ENCODE data around the gene OR1J1.
A peak's percentile ranks its signal among the peaks of the same experiment; 100 is the strongest.

Gene OR1J1, protein sequence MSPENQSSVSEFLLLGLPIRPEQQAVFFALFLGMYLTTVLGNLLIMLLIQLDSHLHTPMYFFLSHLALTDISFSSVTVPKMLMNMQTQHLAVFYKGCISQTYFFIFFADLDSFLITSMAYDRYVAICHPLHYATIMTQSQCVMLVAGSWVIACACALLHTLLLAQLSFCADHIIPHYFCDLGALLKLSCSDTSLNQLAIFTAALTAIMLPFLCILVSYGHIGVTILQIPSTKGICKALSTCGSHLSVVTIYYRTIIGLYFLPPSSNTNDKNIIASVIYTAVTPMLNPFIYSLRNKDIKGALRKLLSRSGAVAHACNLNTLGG

DNA sequence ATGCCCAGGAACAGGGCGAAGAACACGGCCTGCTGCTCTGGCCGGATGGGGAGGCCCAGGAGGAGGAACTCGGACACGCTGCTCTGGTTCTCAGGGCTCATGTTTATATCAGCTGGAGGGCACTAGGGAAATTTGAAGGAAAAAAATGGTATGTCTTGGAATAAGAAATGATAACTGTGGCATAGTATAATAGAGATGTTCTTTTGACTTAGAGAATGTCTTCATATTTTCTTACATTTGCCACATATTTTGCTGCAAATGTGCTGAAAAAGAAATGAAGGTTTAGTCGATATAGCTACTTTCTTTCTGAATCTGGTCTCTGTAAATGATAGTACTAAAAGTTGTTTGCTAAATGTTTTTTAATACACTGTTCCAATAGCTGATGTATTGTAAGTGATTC is at the start of gene OR1J1:
TSS of gene OR1J1 (minus strand) at position 101 of the 400 bp plus-strand sequence. CDS start at position 101, 0 bp downstream.
- H3K27ac Mint-ChIP-seq = no peak within 1 kb of the TSS
- H3K4me1 Mint-ChIP-seq (ENCODE audit: low read depth) = no peaks in the 10 kb centered on the region
- peaks cover 5% of the 10 kb centered on the region for H3K27me3 Mint-ChIP-seq
- no peak within 1 kb of the TSS for H3K4me3 Mint-ChIP-seq
- H3K36me3 Mint-ChIP-seq = no peaks in the 10 kb centered on the region
- no peaks in the 10 kb centered on the region for H3K9me3 Mint-ChIP-seq (ENCODE audit: low read depth)

- H3K9me3 Mint-ChIP-seq (ENCODE audit: low read depth) = no peaks in the 10 kb centered on the region
- peaks cover 9% of the 10 kb centered on the region for H3K27me3 Mint-ChIP-seq
- peak within 1 kb of the TSS; percentile 59 for H3K27ac Mint-ChIP-seq
Measured at GRCh38 chr9:122527193-122527592, 49.5 kb upstream of the OR1J1 start, which contains the start of gene OR1N1. Gene OR1N1, minus strand, starts transcription at chr9:122527293. Its CDS starts 0 bp downstream, at chr9:122527293.

GRCh38 chr9:122526602-122527001 is 48.9 kb upstream of the OR1J1 start:
- Mint-ChIP-seq H3K4me3 (no peak overlapping the region), H3K27ac (peak overlapping the region; percentile 59), H3K4me1 (ENCODE audit: low read depth) (peaks cover 7% of the 10 kb centered on the region), H3K9me3 (ENCODE audit: low read depth) (no peaks in the 10 kb centered on the region), H3K27me3 (peaks cover 11% of the 10 kb centered on the region), H3K36me3 (no peaks in the 10 kb centered on the region)

More at GRCh38 chr9:122527193-122527592, 49.5 kb upstream of the OR1J1 start, which contains the start of gene OR1N1:
- peaks cover 7% of the 10 kb centered on the region for H3K4me1 Mint-ChIP-seq (ENCODE audit: low read depth)
- no peaks in the 10 kb centered on the region for H3K36me3 Mint-ChIP-seq
- no peak within 1 kb of the TSS for H3K4me3 Mint-ChIP-seq

GRCh38 chr9:122519376-122519775 is 41.6 kb upstream of the OR1J1 start:
- Mint-ChIP-seq H3K36me3 (no peaks in the 10 kb centered on the region), H3K27me3 (peaks cover 8% of the 10 kb centered on the region), H3K27ac (no peak overlapping the region), H3K4me1 (ENCODE audit: low read depth) (no peaks in the 10 kb centered on the region), H3K9me3 (ENCODE audit: low read depth) (no peaks in the 10 kb centered on the region), H3K4me3 (no peak overlapping the region)

- Mint-ChIP-seq H3K36me3 (no peaks in the 10 kb centered on the region), H3K27ac (no peak within 1 kb of the TSS), H3K27me3 (peaks cover 8% of the 10 kb centered on the region), H3K4me1 (ENCODE audit: low read depth) (no peaks in the 10 kb centered on the region), H3K9me3 (ENCODE audit: low read depth) (no peaks in the 10 kb centered on the region), H3K4me3 (no peak within 1 kb of the TSS)
Measured at GRCh38 chr9:122518841-122519240, 41.1 kb upstream of the OR1J1 start, which contains the start of gene OR1J4. Gene OR1J4, plus strand, starts transcription at chr9:122519141. Its CDS starts 0 bp downstream, at chr9:122519141.

DNA sequence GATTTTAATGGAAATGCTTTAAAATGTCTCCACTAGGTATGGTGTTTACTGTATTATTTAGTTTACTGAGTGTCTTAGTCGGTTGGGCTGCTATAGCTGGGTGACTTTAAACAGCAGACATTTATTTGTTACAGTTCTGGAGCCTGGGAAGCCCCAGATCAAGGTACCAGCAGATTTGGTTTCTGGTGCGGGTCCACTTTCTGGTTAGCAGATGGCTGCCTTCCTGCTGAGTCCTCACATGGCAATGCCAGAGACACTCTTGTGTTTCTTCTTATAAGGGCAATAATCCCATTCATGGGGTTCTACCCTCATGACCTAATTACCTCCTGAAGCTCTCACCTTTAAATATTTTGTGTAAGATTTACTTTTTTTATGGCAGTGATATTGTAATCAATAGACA is 40.5 kb upstream of the OR1J1 start:
- no peaks in the 10 kb centered on the region for H3K4me1 Mint-ChIP-seq (ENCODE audit: low read depth)
- no peak overlapping the region for H3K4me3 Mint-ChIP-seq
- H3K27me3 Mint-ChIP-seq = peaks cover 8% of the 10 kb centered on the region
- no peaks in the 10 kb centered on the region for H3K9me3 Mint-ChIP-seq (ENCODE audit: low read depth)
- H3K36me3 Mint-ChIP-seq = no peaks in the 10 kb centered on the region
- H3K27ac Mint-ChIP-seq = no peak overlapping the region

DNA sequence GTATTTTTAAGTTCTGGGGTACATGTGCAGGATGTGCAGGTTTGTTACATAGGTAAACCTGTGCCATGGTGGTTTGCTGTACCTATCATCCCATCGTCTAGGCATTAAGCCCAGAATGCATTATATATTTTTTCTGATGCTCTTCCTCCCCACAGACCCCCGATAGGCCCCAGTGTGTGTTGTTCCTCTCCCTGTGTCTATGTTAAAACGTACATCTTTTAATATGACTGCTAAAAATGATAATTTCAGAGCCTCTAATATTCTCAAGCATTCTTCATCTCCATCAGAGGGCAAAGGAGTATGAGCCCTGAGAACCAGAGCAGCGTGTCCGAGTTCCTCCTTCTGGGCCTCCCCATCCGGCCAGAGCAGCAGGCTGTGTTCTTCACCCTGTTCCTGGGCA is 32.8 kb upstream of the OR1J1 start, which contains the start of gene OR1J2:
TSS of gene OR1J2 (plus strand) at position 301 of the 400 bp plus-strand sequence. CDS start at position 301, 0 bp downstream.
- H3K4me3 Mint-ChIP-seq = no peak within 1 kb of the TSS
- no peaks in the 10 kb centered on the region for H3K9me3 Mint-ChIP-seq (ENCODE audit: low read depth)
- no peaks in the 10 kb centered on the region for H3K36me3 Mint-ChIP-seq
- no peaks in the 10 kb centered on the region for H3K4me1 Mint-ChIP-seq (ENCODE audit: low read depth)
- H3K27me3 Mint-ChIP-seq = peaks cover 8% of the 10 kb centered on the region
- no peak within 1 kb of the TSS for H3K27ac Mint-ChIP-seq

- Mint-ChIP-seq H3K9me3 (ENCODE audit: low read depth) (no peaks in the 10 kb centered on the region), H3K27ac (no peak overlapping the region), H3K4me1 (ENCODE audit: low read depth) (no peaks in the 10 kb centered on the region), H3K36me3 (no peaks in the 10 kb centered on the region), H3K4me3 (no peak overlapping the region), H3K27me3 (peaks cover 6% of the 10 kb centered on the region)
Measured at GRCh38 chr9:122506964-122507363, 29.2 kb upstream of the OR1J1 start.

GRCh38 chr9:122498883-122499288 is 21.2 kb upstream of the OR1J1 start:
- Mint-ChIP-seq H3K27me3 (peaks cover 9% of the 10 kb centered on the region), H3K9me3 (ENCODE audit: low read depth) (peaks cover 5% of the 10 kb centered on the region), H3K4me3 (no peak overlapping the region), H3K4me1 (ENCODE audit: low read depth) (no peaks in the 10 kb centered on the region), H3K36me3 (no peaks in the 10 kb centered on the region), H3K27ac (no peak overlapping the region)

DNA sequence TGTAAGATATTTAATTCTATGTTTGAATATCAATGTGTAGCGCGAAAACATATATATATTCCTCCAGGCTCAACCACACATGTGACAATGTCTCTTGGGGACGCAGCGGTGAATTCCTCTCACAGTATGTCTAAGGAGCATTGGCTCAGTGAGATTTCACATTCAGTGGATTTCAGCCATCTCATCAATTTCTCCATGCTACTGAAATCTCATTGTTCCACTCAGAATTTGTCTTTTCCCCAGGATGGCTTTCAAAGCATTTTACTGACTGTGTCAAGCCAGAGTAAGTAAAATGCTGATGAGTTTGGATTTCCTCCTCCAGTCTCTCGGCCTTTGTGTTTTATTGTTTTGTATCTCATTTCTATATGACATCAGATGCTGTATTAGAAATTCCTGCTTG is 1.3 kb upstream of the OR1J1 start:
- Mint-ChIP-seq H3K4me1 (ENCODE audit: low read depth) (no peaks in the 10 kb centered on the region), H3K9me3 (ENCODE audit: low read depth) (no peaks in the 10 kb centered on the region)

GRCh38 chr9:122477346-122477745 is 380 bp downstream of the OR1J1 start:
- no peaks in the 10 kb centered on the region for H3K36me3 Mint-ChIP-seq
- H3K4me1 Mint-ChIP-seq (ENCODE audit: low read depth) = no peaks in the 10 kb centered on the region
- no peak overlapping the region for H3K4me3 Mint-ChIP-seq
- no peak overlapping the region for H3K27ac Mint-ChIP-seq
- peaks cover 3% of the 10 kb centered on the region for H3K27me3 Mint-ChIP-seq
- H3K9me3 Mint-ChIP-seq (ENCODE audit: low read depth) = no peaks in the 10 kb centered on the region

More for the DNA sequence above, 1.3 kb upstream of the OR1J1 start:
- Mint-ChIP-seq H3K4me3 (no peak overlapping the region), H3K27ac (no peak overlapping the region), H3K27me3 (peaks cover 5% of the 10 kb centered on the region), H3K36me3 (no peaks in the 10 kb centered on the region)

GRCh38 chr9:122475717-122476116 is 2.0 kb downstream of the OR1J1 start:
- Mint-ChIP-seq H3K4me3 (no peak overlapping the region), H3K4me1 (ENCODE audit: low read depth) (no peaks in the 10 kb centered on the region), H3K9me3 (ENCODE audit: low read depth) (no peaks in the 10 kb centered on the region), H3K27me3 (peaks cover 3% of the 10 kb centered on the region), H3K27ac (no peak overlapping the region), H3K36me3 (no peaks in the 10 kb centered on the region)

- Mint-ChIP-seq H3K36me3 (no peaks in the 10 kb centered on the region), H3K9me3 (ENCODE audit: low read depth) (no peaks in the 10 kb centered on the region), H3K27me3 (peaks cover 3% of the 10 kb centered on the region), H3K27ac (no peak overlapping the region), H3K4me3 (no peak overlapping the region), H3K4me1 (ENCODE audit: low read depth) (no peaks in the 10 kb centered on the region)
Measured at GRCh38 chr9:122474561-122474960, 3.2 kb downstream of the OR1J1 start.

GRCh38 chr9:122468735-122469134 is 9.0 kb downstream of the OR1J1 start:
- H3K4me1 Mint-ChIP-seq (ENCODE audit: low read depth) = peaks cover 13% of the 10 kb centered on the region
- H3K27me3 Mint-ChIP-seq = no peaks in the 10 kb centered on the region
- H3K9me3 Mint-ChIP-seq (ENCODE audit: low read depth) = no peaks in the 10 kb centered on the region
- no peak overlapping the region for H3K27ac Mint-ChIP-seq
- H3K36me3 Mint-ChIP-seq = no peaks in the 10 kb centered on the region
- no peak overlapping the region for H3K4me3 Mint-ChIP-seq

- peaks cover 11% of the 10 kb centered on the region for H3K27me3 Mint-ChIP-seq
- H3K36me3 Mint-ChIP-seq = no peaks in the 10 kb centered on the region
- no peaks in the 10 kb centered on the region for H3K9me3 Mint-ChIP-seq (ENCODE audit: low read depth)
- no peak overlapping the region for H3K4me3 Mint-ChIP-seq
- peaks cover 14% of the 10 kb centered on the region for H3K4me1 Mint-ChIP-seq (ENCODE audit: low read depth)
- H3K27ac Mint-ChIP-seq = no peak overlapping the region
Measured at GRCh38 chr9:122466456-122466855, 11.3 kb downstream of the OR1J1 start.
